ENCODE data around the gene PLA2G4C. TPM values are rescaled to one million over a fixed set of nuclear protein-coding genes. Genes with fewer than 3 reads are reported as not detected.

PLA2G4C gene, protein sequence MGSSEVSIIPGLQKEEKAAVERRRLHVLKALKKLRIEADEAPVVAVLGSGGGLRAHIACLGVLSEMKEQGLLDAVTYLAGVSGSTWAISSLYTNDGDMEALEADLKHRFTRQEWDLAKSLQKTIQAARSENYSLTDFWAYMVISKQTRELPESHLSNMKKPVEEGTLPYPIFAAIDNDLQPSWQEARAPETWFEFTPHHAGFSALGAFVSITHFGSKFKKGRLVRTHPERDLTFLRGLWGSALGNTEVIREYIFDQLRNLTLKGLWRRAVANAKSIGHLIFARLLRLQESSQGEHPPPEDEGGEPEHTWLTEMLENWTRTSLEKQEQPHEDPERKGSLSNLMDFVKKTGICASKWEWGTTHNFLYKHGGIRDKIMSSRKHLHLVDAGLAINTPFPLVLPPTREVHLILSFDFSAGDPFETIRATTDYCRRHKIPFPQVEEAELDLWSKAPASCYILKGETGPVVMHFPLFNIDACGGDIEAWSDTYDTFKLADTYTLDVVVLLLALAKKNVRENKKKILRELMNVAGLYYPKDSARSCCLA
- total RNA-seq (2022; extraction: Qiagen RNA extraction; ENCODE audit: low read depth) = 9.5 to 15.0 TPM (median 11.2 TPM) in 5 replicates

DNA sequence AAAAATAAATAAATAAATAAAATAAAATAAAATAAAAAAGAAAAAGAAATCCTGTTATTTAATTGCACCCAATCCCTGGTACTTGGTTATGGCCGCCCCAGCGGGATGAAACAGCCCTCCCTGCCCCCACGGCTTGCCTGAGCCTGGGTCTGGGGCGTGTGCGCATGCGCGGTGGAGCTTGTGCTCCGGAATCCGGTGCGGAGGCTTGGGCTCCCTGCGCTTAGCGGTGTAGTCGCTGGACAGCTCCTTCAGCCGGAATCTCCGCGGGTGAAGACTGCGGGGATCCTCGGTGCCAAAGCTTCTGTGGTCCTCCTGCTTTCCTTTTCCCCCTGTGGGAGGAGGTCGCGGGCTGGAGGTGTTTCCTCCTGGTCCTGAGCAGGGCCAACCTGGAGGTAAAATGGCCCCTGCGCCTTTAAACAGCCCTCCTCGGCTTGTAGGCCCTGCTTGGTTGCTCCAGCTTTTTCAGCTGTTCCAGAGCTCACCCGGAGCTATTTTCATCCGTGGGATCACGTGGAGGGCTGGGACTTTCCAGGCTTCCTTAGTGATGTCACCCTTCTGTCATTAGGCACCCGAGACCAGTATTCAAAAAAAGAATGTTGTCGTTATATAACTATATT lies at the start of gene PLA2G4C:
TSS of gene PLA2G4C (minus strand) at position 468 of the 617 bp plus-strand sequence. CDS start 4,288 bp downstream, outside the sequence.

DNA sequence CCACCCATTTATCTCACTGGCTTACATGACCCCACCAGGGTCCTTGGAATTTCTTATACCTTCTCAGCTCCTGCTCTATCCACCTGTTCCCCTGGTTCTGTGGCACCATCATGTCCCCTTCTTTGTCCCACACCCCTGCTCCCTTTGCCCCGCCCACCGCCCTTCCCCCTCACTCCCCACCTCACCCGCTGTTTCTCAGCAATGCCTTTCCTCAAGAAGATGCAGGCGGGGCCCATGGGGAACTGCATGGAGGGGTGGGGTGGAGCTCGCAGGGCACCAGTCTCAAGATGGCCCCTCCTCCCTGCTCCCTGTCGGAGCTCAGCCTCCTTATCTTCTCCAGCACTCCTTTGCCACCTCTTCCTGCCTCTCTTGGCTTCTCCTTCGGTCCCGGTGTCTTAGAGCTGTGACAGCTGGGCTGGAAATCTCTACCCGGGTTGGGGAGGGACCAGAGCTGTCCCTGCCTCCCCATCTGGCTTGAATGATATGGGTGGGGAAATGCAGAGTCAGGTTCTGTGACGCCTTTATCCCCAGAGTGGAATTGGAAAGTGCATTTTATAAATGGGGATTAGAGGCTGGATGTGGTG lies 66.8 kb downstream of the PLA2G4C start, which contains the start of gene CABP5:
TSS of gene CABP5 (minus strand) at position 405 of the 584 bp plus-strand sequence. CDS start at position 248, 157 bp downstream.

Other genes starting within 250 kb of the PLA2G4C start
- gene SULT2A1, start 224.5 kb downstream of the PLA2G4C start, total RNA-seq (2022; extraction: Qiagen RNA extraction; ENCODE audit: low read depth) = not detected in 5 replicates
- not detected in 5 replicates for gene BSPH1, start 118.6 kb downstream of the PLA2G4C start, total RNA-seq (2022; extraction: Qiagen RNA extraction; ENCODE audit: low read depth)
- not detected in 5 replicates for gene ELSPBP1, start 116.2 kb downstream of the PLA2G4C start, total RNA-seq (2022; extraction: Qiagen RNA extraction; ENCODE audit: low read depth)
- not detected in 5 replicates for gene CABP5, start 66.7 kb downstream of the PLA2G4C start, total RNA-seq (2022; extraction: Qiagen RNA extraction; ENCODE audit: low read depth)
- gene LIG1, start 59.5 kb upstream of the PLA2G4C start, total RNA-seq (2022; extraction: Qiagen RNA extraction; ENCODE audit: low read depth) = 56.1 to 67.2 TPM (median 66.0 TPM) in 5 replicates
- 5.7 to 8.5 TPM (median 7.5 TPM) in 5 replicates for gene ZSWIM9, start 59.9 kb upstream of the PLA2G4C start, total RNA-seq (2022; extraction: Qiagen RNA extraction; ENCODE audit: low read depth)
- 17.0 to 21.3 TPM (median 18.9 TPM) in 5 replicates for gene CARD8, start 145.1 kb upstream of the PLA2G4C start, total RNA-seq (2022; extraction: Qiagen RNA extraction; ENCODE audit: low read depth)
- 4.3 to 6.8 TPM (median 5.3 TPM) in 5 replicates for gene ZNF114, start 159.3 kb upstream of the PLA2G4C start, total RNA-seq (2022; extraction: Qiagen RNA extraction; ENCODE audit: low read depth)
- gene EMP3, start 214.7 kb upstream of the PLA2G4C start, total RNA-seq (2022; extraction: Qiagen RNA extraction; ENCODE audit: low read depth) = 462 to 509 TPM (median 474 TPM) in 5 replicates

Data from A549 treated with CpdA at 1 μM for 4 hours (cell line).